DMS 273 (cell line): Measurements from ENCODE around the gene CWC15.
"Not testable (repeated sequence)": the region's sequence is repeated elsewhere in the genome, so short reads cannot be mapped to it uniquely, and the experiment has no call there.

Experiments used
- DNase-seq: peaks from one replicate; lab custom pipeline; 2025; ENCODE audit not compliant: unreplicated experiment; lab: John Stamatoyannopoulos, UW

The CWC15 gene

GRCh38 chr11:94922321-94923003, 50.9 kb downstream of the CWC15 start:
- peak; percentile 2 for DNase-seq

- DNase-seq: no peak
Observed at GRCh38 chr11:94920311-94920710, 53.0 kb downstream of the CWC15 start.

GRCh38 chr11:94913718-94914394, 59.5 kb downstream of the CWC15 start:
- DNase-seq: not testable (repeated sequence)

GRCh38 chr11:94912806-94913205, 60.5 kb downstream of the CWC15 start:
- no peak for DNase-seq
